ENCODE measurements around the gene ZNF480.
A peak's percentile ranks its signal among the peaks of the same experiment; 100 is the strongest.
"Not testable (repeated sequence)": the region's sequence is repeated elsewhere in the genome, so short reads cannot be mapped to it uniquely, and the experiment has no call there.

Gene ZNF480

GRCh38 chr19:52296773-52297600, at the start of gene ZNF480:
Gene ZNF480 (plus strand): TSS chr19:52297169. CDS start chr19:52300413, 3,244 bp downstream.
- DNase-seq (ENCODE audit: low spot score), result peak; percentile 76

DNA sequence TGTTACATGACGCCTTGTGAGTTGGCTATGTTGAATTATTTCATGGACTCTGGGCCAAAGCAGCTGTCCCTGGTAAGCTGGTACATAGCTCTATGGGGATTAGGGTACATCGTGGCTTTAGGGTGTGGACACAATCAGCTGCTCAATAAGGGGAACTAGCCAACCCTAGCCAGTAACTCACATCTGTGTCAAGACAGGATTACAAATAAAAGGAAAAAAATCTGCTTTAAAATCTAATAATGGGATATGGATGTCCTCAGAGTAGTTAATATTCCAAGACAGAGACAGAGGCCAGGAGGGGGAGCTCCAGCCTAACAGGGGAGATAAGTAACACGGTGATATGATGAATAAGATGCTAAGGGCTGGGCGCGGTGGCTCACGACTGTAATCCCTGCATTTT, 48.7 kb upstream of the ZNF480 start:
- DNase-seq (ENCODE audit: low spot score), result no peak

- no peak for DNase-seq (ENCODE audit: low spot score)
These were observed 38.5 kb upstream of the ZNF480 start for GRCh38 chr19:52258426-52258825.

- not testable (repeated sequence) for DNase-seq (ENCODE audit: low spot score)
These were observed 31.4 kb upstream of the ZNF480 start for GRCh38 chr19:52265556-52265955.

DNA sequence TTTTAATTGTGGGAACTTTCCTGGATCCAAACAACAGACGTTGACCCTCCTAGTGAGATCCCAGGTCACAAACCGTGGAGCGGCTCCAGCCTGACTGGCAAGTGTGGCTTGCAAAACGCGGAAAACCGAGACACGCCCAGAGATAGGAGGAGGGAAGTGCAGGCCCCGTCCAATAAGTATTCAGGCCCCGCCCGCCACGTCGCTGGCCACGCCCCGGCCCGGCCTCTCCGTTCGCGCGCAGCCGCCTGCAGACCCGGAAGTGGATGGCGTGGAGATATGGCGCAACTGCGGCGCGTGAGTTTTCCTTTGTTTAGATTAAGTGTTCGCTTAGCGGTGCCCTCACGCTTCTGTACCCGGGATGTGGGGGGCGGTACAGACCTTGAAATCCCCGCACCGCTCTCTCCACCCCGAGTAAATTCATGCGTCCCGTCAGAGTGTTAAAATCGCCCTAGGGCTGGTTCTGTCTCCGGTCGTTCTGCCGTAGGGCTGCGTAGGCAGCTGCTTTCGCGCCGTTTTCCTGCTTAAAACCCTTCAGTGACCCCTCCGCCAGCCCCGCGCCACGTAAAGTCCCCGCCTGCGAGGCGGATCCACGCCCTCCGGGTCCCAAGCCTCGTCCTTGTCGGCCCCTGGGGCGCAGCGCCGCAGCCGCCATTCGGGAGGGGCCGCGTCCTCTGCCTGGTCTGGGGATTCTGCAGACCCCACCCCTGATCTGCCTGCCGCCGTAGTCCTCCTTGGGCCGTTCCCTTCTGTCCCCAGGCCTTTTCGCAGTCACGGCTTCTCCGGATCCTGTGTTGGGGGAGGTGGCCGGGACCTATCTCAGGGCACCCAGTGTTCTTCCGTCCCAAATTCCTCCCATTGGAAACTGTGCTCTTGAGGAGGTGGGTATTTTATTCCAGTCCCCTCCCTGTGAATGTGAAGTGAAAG, 27.4 kb upstream of the ZNF480 start, which contains the start of gene ZNF766:
ZNF766 (plus strand) TSS at position 250 of the 924 bp plus-strand sequence; CDS start at position 277, 27 bp downstream.
- peak; percentile 95 for DNase-seq (ENCODE audit: low spot score)

GRCh38 chr19:52270266-52270885, 26.6 kb upstream of the ZNF480 start:
- DNase-seq (ENCODE audit: low spot score), result peak; percentile 48

- DNase-seq (ENCODE audit: low spot score), result no peak
These were observed 23.7 kb upstream of the ZNF480 start for GRCh38 chr19:52273301-52273700.

GRCh38 chr19:52274191-52274590, 22.8 kb upstream of the ZNF480 start:
- DNase-seq (ENCODE audit: low spot score), result no peak

- no peak for DNase-seq (ENCODE audit: low spot score)
These were observed 21.0 kb upstream of the ZNF480 start for GRCh38 chr19:52275988-52276387.

GRCh38 chr19:52277471-52277870, 19.5 kb upstream of the ZNF480 start:
- no peak for DNase-seq (ENCODE audit: low spot score)

DNA sequence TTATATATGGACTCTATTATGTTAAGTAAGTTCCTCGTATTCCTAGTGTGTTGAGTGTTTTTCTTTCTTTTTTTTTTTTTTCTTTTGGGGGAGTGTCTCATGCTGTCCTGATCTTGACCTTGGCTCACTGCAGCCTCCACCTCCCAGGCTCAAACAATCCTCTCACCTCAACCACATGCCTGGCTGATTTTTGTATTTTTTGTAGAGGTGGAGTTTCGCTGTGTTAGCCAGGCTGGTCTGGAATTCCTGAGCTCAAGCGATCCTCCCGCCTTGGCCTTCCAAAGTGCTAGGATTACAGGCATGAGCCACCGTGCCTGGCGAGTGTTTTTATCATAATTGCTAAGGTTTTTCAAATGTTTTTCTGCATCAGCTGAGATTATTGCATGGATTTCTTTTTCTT, 10.7 kb upstream of the ZNF480 start:
- DNase-seq (ENCODE audit: low spot score), result no peak

DNA sequence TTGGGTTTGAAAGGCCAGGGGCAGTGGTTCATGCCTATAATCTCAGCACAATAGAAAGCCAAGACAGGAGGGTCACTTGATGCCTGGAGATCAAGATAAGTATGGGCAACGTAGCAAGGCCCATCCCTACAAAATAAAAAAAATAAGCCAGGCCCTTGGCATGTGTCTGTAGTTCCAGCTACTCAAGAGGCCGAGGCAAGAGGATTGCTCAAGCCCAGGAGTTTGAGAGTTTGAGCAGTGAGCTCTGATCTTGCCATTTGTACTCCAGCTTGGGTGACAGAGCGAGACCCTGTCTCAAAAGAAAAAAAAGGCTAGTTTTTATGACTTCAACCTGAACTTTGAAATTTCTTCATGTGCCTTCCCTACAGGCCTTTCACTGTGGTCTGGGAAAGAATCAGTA, 5.2 kb upstream of the ZNF480 start:
- DNase-seq (ENCODE audit: low spot score), result no peak

- DNase-seq (ENCODE audit: low spot score), result not testable (repeated sequence)
These were observed 4.0 kb upstream of the ZNF480 start for GRCh38 chr19:52292946-52293345.

DNA sequence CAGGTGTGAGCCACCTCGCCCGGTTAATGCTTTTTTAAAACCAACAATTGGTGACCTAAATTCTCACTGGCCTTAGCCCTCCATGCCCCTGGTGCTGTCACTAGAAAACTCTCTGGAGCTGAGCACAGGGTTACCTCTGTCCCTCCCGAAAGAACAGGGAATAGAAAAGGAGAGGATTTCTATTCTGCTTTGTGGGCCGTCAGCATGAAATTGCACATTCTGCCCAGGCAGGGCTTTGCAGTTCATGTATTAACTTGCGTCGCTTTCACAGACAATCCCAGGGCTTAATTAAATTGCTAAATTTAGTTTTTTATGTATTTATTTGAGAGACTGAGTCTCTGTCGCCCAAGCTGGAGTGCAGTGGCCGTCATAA, 583 bp upstream of the ZNF480 start:
- no peak for DNase-seq (ENCODE audit: low spot score)

- DNase-seq (ENCODE audit: low spot score), result no peak
These were observed 814 bp downstream of the ZNF480 start for GRCh38 chr19:52297601-52298364.

DNA sequence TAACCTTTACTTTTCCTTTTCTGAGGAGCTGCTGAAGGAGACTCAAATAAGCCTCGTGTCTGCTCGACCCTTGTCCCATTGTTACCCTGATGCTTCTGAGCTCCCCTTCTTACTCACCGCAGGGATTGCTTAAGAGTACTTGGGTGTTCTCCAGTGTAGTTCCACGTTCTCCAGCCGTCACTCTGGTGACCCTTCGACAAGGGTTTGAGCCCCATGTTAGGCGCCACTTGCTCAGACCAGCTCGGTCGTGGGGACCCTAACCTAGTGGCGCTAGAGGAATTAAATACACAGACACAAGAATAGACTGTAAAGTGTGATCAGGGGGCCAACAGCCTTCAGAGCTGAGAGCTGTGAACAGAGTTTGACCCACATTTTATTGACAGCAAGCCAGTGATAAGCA, 10.3 kb downstream of the ZNF480 start:
- DNase-seq (ENCODE audit: low spot score), result no peak

DNA sequence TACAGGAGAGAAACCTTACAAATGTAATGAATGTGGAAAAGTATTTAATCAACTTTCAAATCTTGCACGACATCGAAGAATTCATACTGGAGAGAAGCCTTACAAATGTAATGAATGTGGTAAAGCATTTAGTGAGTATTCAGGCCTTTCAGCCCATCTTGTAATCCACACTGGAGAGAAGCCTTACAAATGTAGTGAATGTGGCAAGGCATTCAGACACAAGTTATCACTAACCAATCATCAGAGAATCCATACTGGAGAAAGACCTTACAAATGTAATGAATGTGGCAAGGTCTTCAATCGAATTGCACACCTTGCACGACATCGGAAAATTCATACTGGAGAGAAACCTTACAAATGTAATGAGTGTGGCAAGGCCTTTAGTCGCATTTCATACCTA, 25.5 kb downstream of the ZNF480 start:
- DNase-seq (ENCODE audit: low spot score), result no peak

DNA sequence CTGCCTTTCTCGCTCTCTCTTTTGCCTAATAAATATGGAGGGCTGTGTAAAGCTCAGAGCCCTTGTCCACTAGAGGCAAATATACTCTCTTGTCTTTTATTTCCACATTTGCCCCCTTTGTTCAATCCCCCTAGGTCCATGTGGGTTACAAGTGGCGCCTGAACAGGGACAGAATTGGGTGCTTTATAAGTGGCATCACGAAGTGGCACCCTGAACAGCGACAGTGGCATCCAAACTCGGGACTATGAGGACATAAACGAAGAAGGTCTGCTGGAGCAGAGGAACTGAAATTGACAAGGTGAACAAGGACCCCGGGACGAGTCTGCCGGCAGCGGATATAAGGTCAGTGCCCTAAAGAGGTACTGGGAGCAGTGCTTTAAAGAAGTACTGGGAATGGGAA, 34.8 kb downstream of the ZNF480 start:
- no peak for DNase-seq (ENCODE audit: low spot score)

GRCh38 chr19:52335768-52336116, 38.8 kb downstream of the ZNF480 start:
- no peak for DNase-seq (ENCODE audit: low spot score)

DNA sequence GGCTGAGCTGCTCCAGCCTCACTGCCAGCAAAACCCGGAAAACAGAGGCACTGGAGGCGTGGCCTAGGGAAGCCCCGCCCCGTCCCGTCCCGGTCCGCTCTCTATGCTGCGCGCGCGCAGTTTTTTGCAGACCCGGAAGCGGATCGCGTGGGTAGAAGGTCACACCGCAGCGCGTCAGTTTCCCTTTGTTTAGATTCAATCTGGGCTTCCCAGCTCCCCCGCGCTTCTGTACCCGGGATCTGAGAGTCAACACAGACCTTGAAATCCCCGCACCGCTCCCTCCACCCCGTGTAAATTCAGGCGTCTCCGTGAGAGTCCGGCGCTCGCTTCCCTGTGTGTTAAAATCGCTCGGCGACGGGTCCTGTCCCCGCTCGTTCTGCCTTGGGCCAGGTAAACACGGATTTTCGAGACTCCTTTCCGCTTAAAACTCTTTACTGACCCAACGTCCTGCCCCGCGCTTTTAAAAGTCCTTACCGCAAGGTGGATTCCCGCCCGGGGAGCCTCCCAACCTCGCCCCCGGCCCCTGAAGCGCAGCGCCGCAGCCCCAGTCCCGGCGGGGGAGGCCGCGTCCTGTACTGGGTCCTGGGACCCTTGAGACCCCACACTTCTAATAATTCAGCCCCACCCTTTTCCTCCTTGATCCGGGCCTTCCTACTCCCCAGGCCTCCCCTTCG, 39.3 kb downstream of the ZNF480 start, which contains the start of gene ZNF610:
ZNF610 (plus strand) TSS at position 127 of the 674 bp plus-strand sequence. CDS start 12,930 bp downstream, outside the sequence.
- DNase-seq (ENCODE audit: low spot score), result peak; percentile 86

DNA sequence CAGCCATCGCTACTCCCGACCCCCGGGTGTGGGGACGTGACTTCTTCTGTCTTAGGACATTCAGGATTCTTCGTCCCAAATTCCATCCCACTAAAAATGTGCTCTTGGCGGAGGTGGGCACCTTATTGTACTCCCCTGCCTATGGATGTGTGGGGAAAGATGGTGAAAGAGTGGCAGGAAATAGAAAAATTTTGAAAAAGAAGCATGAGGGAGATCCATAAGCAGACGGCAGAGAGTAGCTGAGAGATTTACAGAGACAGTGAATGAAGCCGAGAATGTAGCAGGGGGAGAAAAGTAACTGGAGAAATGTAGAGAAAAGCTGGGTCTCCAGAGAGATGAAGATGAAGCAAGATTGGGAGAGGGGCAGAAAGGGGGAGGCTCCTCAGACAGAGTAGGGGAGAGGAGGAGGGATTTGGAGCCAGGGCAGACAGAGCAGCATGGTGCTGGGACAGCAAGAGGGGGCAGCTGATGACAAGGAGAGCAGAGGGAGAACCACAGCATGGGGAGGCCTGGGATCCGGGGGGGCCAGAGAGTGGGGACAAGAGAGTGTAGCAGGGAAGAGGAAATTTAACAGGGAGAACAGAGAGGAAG, 39.9 kb downstream of the ZNF480 start:
- DNase-seq (ENCODE audit: low spot score), result no peak
